ENCODE results near the gene TMED6. TPM values are rescaled to one million over a fixed set of nuclear protein-coding genes. Genes with fewer than 3 reads are reported as not detected.

Gene TMED6
- total RNA-seq, 1 experiment from 2014 or later: 2.4 TPM

DNA sequence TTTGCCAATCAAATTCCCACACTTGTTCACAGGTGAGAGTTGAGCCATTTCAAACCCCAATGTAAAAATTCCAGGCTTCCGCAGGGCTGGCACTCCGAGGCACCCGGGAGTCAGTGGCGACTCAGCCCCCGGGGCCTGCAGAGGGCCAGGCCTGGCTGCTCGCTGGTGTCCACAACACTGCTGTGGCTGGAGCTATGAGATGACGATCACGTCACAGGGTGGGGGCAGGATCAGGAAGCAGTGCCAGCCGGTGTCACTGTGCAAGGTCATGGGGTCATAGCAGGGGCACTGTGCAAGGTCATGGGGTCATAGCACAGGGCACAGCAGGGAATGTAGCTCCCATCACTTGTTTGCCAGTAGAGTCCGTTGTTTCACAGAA is 32.7 kb downstream of the TMED6 start:
- Histone ChIP-seq H3K36me3 (ENCODE audit: control insufficient read depth, insufficient read depth, low read length) (peaks cover 15% of the 10 kb centered on the region), H3K27me3 (replicated peaks; ENCODE audit: control insufficient read depth, insufficient read depth, low read length) (no peaks in the 10 kb centered on the region), H3K4me3 (ENCODE audit: low read depth, low read length) (no peak overlapping the region), H3K9me3 (no peaks in the 10 kb centered on the region), H3K4me1 (no peaks in the 10 kb centered on the region)
- H3K4me3 Mint-ChIP-seq (ENCODE audit: unreplicated experiment): no peak overlapping the region
- H3K36me3 Mint-ChIP-seq (ENCODE audit: insufficient read depth, unreplicated experiment): peaks cover 93% of the 10 kb centered on the region
- peak in 1 of 2 experiments; percentile 32 for DNase-seq
- intact Hi-C loops (cut with micrococcal nuclease; ENCODE audit: unreplicated experiment): no loop called here
- POLR2A ChIA-PET: no interaction called here
- no peaks in the 10 kb centered on the region for H3K27me3 Mint-ChIP-seq (ENCODE audit: insufficient read depth, unreplicated experiment)
- CTCF ChIA-PET: interaction anchor here (0.6 kb wide), 1 partner anchor 91 kb away, joined by 4 read pairs; no protein-coding TSS in a partner anchor
- H3K4me1 Mint-ChIP-seq (ENCODE audit: low read depth, unreplicated experiment): no peaks in the 10 kb centered on the region
- H3K9me3 Mint-ChIP-seq (ENCODE audit: unreplicated experiment): no peaks in the 10 kb centered on the region
- no peak overlapping the region for H3K27ac Mint-ChIP-seq (ENCODE audit: unreplicated experiment)
- no TSS peak for BruUV-seq (replicated peaks)
- TF ChIP-seq, protein P1, sequence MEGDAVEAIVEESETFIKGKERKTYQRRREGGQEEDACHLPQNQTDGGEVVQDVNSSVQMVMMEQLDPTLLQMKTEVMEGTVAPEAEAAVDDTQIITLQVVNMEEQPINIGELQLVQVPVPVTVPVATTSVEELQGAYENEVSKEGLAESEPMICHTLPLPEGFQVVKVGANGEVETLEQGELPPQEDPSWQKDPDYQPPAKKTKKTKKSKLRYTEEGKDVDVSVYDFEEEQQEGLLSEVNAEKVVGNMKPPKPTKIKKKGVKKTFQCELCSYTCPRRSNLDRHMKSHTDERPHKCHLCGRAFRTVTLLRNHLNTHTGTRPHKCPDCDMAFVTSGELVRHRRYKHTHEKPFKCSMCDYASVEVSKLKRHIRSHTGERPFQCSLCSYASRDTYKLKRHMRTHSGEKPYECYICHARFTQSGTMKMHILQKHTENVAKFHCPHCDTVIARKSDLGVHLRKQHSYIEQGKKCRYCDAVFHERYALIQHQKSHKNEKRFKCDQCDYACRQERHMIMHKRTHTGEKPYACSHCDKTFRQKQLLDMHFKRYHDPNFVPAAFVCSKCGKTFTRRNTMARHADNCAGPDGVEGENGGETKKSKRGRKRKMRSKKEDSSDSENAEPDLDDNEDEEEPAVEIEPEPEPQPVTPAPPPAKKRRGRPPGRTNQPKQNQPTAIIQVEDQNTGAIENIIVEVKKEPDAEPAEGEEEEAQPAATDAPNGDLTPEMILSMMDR (IDR thresholded peaks at IDR 0.05; ENCODE audit: insufficient read depth in 1 of 2, low read depth in 1 of 2, low read length in 1 of 2, severe bottlenecking in 1 of 2, unreplicated experiment in 1 of 2): no peak

DNA sequence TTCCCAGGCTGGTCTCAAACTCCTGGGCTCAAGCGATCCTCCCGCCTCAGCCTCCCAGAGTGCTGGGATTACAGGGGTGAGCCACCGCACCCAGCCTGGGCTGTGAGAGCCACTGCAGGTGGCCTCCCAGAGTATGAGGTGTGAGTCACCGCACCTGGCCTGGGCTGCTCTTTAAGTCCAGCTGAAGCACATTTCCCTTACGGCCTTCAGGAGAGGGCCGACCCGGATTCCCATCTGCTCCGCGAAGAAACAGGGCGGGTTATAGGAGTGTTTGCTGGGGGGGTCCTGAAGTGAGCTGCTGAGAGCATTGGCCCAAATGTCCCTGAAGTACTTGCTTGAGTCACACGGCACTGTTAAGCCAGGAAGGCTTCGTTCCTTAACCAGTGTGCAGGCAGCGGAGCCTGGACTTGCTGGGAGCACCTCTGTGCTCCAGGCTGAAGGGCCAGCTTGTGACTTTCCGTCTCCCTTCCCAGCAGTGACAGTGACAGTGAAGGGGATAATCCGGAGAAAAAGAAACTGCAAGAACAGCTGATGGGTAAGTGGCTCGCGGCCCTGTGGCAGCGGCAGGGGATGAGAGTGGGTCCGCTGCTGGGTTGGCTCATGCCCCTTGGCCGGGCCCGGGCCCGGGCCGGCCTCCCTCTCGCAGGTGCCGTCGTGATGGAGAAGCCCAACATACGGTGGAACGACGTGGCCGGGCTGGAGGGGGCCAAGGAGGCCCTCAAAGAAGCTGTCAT is 33.2 kb downstream of the TMED6 start:
- BruUV-seq (replicated peaks): no TSS peak
- Histone ChIP-seq H3K4me1 (no peaks in the 10 kb centered on the region), H3K4me3 (ENCODE audit: low read depth, low read length) (no peak overlapping the region), H3K36me3 (ENCODE audit: control insufficient read depth, insufficient read depth, low read length) (peaks cover 13% of the 10 kb centered on the region), H3K9me3 (no peaks in the 10 kb centered on the region), H3K27me3 (replicated peaks; ENCODE audit: control insufficient read depth, insufficient read depth, low read length) (no peaks in the 10 kb centered on the region)
- H3K9me3 Mint-ChIP-seq (ENCODE audit: unreplicated experiment): no peaks in the 10 kb centered on the region
- TF ChIP-seq, protein P1 (IDR thresholded peaks at IDR 0.05; ENCODE audit: insufficient read depth in 1 of 2, low read depth in 1 of 2, low read length in 1 of 2, severe bottlenecking in 1 of 2, unreplicated experiment in 1 of 2): no peak
- H3K36me3 Mint-ChIP-seq (ENCODE audit: insufficient read depth, unreplicated experiment): peaks cover 93% of the 10 kb centered on the region
- no peak overlapping the region for H3K27ac Mint-ChIP-seq (ENCODE audit: unreplicated experiment)
- intact Hi-C loops (cut with micrococcal nuclease; ENCODE audit: unreplicated experiment): no loop called here
- POLR2A ChIA-PET: interaction anchor here (1.1 kb wide), 1 partner anchor 8 kb away, joined by 7 read pairs; no protein-coding TSS in a partner anchor
- DNase-seq: peak in 1 of 2 experiments; percentile 33
- no peaks in the 10 kb centered on the region for H3K4me1 Mint-ChIP-seq (ENCODE audit: low read depth, unreplicated experiment)
- no peak overlapping the region for H3K4me3 Mint-ChIP-seq (ENCODE audit: unreplicated experiment)
- H3K27me3 Mint-ChIP-seq (ENCODE audit: insufficient read depth, unreplicated experiment): no peaks in the 10 kb centered on the region
- CTCF ChIA-PET: interaction anchor here (0.6 kb wide), 2 partner anchors 91 to 1453 kb away, joined by 4 read pairs; no protein-coding TSS in a partner anchor

DNA sequence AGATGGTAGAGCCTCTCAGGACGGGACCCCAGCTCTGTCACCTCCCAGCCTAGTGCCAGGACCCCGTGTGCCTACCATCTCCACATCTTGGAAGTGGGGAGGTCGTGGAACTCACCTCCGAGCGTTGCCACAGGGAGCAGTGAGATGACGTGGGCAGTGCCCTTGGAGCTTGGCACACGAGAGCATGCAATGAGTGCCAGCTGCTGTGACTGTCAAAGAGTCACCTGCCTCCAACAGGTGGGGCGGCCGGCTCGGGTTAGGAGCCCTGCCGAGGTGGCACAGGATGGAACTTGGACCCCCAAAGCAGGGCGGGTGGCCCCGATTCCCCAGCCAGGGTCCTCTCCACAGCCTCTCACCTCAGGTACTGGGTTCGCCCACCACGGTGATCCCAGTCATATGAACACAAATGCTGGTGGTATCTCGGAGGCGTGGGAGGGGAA is 35.0 kb downstream of the TMED6 start:
- Mint-ChIP-seq H3K27me3 (ENCODE audit: insufficient read depth, unreplicated experiment) (no peaks in the 10 kb centered on the region), H3K4me3 (ENCODE audit: unreplicated experiment) (no peak overlapping the region), H3K4me1 (ENCODE audit: low read depth, unreplicated experiment) (peaks cover 5% of the 10 kb centered on the region), H3K9me3 (ENCODE audit: unreplicated experiment) (no peaks in the 10 kb centered on the region), H3K27ac (ENCODE audit: unreplicated experiment) (no peak overlapping the region), H3K36me3 (ENCODE audit: insufficient read depth, unreplicated experiment) (peaks cover 88% of the 10 kb centered on the region)
- ChIA-PET CTCF (no interaction called here), POLR2A (interaction anchor here (0.5 kb wide), 1 partner anchor 367 kb away, joined by 4 read pairs; no protein-coding TSS in a partner anchor)
- TF ChIP-seq, protein P1 (IDR thresholded peaks at IDR 0.05; ENCODE audit: insufficient read depth in 1 of 2, low read depth in 1 of 2, low read length in 1 of 2, severe bottlenecking in 1 of 2, unreplicated experiment in 1 of 2): no peak
- Histone ChIP-seq H3K4me1 (0 out of 2 replicates have a peak, but pooled peaks cover 5% of the 10 kb centered on the region), H3K9me3 (no peaks in the 10 kb centered on the region), H3K27me3 (replicated peaks; ENCODE audit: control insufficient read depth, insufficient read depth, low read length) (no peaks in the 10 kb centered on the region), H3K36me3 (ENCODE audit: control insufficient read depth, insufficient read depth, low read length) (peaks cover 8% of the 10 kb centered on the region), H3K4me3 (ENCODE audit: low read depth, low read length) (no peak overlapping the region)
- no TSS peak for BruUV-seq (replicated peaks)
- intact Hi-C loops (cut with micrococcal nuclease; ENCODE audit: unreplicated experiment): no loop called here
- no peak for DNase-seq
